Activated CD4-positive, alpha-beta T cell treated with anti-CD3 and anti-CD28 coated beads, Interleukin-2, amount 10 ng/mL, durations not matched to agents 7 days and 5 days (primary cell): ENCODE results near the gene TLN1. TPM values are rescaled to one million over a fixed set of nuclear protein-coding genes. Genes with fewer than 3 reads are reported as not detected.

Experiments
- CTCF ChIA-PET: fragments of 350-600 bp; sonication (Branson Sonifier 250); formaldehyde crosslinking; loops from one replicate; lab custom pipeline; 2021; ENCODE audit warnings: antibody characterized with exemption; lab: Charles Lee
- POLR2A ChIA-PET: fragments of 350-600 bp; sonication (Branson Sonifier 250); formaldehyde crosslinking; loops from one replicate; lab custom pipeline; 2021; ENCODE audit warnings: antibody characterized with exemption; lab: Charles Lee
- DNase-seq: peaks from one replicate; pipeline ENCODE4 v3.0.0-alpha.2; 2020
- H3K27ac Mint-ChIP-seq: one replicate; pipeline ENCODE4 v1.8.0; 2021; ENCODE audit warnings: mild to moderate bottlenecking, moderate library complexity, mixed read lengths
- H3K27me3 Mint-ChIP-seq: one replicate; pipeline ENCODE4 v1.8.0; 2021; ENCODE audit warnings: mixed read lengths
- H3K36me3 Mint-ChIP-seq: one replicate; pipeline ENCODE4 v1.8.0; 2021; ENCODE audit warnings: low read depth, mixed read lengths
- H3K4me1 Mint-ChIP-seq: one replicate; pipeline ENCODE4 v1.8.0; 2021; ENCODE audit warnings: mixed read lengths
- H3K4me3 Mint-ChIP-seq: one replicate; pipeline ENCODE4 v1.8.0; 2021; ENCODE audit warnings: mild to moderate bottlenecking, moderate library complexity, mixed read lengths
- H3K9me3 Mint-ChIP-seq: one replicate; pipeline ENCODE4 v1.8.0; 2021; ENCODE audit warnings: mixed read lengths
- total RNA-seq, 2 experiments: library from RNA; stranded (reverse); gene quantifications; one replicate each; pipeline ENCODE4 v1.2.3, GENCODE V29; 2021

The TLN1 gene
- total RNA-seq, 2 experiments from 2014 or later: 362 to 422 TPM

DNA sequence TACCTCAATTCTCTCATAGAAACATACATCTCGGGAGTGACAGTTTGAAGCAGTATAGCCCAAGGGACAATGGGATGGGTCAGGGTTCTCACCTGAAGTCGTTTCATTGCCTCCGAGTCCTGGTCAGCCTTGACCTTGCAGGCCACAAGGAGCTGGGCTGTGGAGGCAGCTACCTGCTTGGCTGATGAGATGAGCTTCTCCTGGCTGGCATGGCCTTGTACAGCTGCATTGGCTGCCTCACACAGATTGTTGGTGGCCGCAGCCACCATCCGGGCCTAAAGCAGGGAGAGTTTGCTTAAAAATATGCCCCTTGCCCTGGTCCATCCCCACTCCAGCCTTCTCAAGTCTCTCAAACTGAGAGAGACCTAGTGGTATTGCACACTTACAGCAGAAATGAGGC, 33.8 kb downstream of the TLN1 start:
- ChIA-PET CTCF (interaction anchor here (0.9 to 4.3 kb wide), 4 partner anchors 10 to 86 kb away, joined by 3 to 67 read pairs (median 10); no protein-coding TSS in a partner anchor), POLR2A (no interaction called here)
- no peak for DNase-seq
- Mint-ChIP-seq H3K4me1 (peaks cover 5% of the 10 kb centered on the region), H3K4me3 (no peak overlapping the region), H3K9me3 (no peaks in the 10 kb centered on the region), H3K36me3 (peaks cover 25% of the 10 kb centered on the region), H3K27ac (no peak overlapping the region), H3K27me3 (no peaks in the 10 kb centered on the region)

DNA sequence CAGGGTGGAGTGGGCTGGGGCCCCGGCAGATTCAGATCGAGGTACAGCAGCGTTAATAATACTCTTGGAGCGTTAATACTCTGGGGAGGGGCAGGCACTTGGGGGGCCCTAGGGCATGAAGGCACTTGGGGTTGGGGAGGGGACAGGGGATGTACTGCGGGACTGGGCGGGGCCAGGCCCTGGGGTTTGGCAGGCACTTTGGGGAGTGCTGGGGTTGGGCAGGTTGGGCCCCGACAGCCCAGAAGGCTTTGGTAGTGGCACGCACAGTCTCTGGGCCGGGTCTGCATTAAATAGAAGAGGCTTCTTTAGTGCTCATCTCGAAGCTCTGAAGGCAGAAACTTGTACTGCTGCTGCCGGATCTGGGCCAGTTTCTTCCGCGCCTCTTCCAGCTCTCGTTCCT, 34.5 kb downstream of the TLN1 start:
- H3K9me3 Mint-ChIP-seq: no peaks in the 10 kb centered on the region
- ChIA-PET POLR2A (no interaction called here), CTCF (interaction anchor here (1.3 to 4.3 kb wide), 8 partner anchors 9 to 82 kb away, joined by 4 to 67 read pairs (median 13); partner anchors contain the start of genes ARHGEF39, CREB3 and TLN1)
- no peak overlapping the region for H3K4me3 Mint-ChIP-seq
- no peak overlapping the region for H3K27ac Mint-ChIP-seq
- DNase-seq: no peak
- no peaks in the 10 kb centered on the region for H3K27me3 Mint-ChIP-seq
- peaks cover 19% of the 10 kb centered on the region for H3K36me3 Mint-ChIP-seq
- H3K4me1 Mint-ChIP-seq: peaks cover 5% of the 10 kb centered on the region

DNA sequence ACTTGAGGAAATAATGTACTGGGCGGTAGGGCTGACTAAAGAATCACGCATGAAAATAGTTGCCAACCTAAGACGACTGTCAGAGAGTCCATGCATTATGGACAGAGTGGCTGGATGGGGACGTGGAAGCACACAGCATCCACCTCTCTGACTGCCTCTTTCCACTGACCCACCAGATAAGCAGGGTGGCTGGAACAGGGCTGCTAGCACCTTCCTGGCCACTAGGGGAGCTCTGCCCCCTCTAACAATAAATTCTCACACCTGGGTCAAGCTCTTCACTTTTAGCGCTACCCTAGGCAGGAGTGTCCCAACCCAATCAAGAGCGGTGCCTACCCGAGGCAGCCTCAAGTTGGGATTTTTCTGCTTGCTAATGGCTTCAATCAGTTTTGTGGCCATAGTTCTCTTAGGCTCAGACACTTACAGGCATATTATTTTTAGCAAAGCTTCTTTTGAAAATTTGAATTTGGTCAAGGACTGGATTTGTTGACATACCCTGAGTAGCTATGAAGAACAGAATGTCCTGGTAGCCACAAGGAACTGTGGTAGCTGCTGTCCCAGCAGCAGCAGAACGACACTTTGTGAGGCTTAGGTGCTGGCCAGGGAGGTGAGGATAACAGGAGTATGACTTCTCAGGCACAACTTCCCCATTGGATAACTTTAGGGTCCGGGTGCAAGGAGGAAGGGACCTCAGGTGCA, 35.3 kb downstream of the TLN1 start:
- POLR2A ChIA-PET: no interaction called here
- peaks cover 19% of the 10 kb centered on the region for H3K36me3 Mint-ChIP-seq
- no peak overlapping the region for H3K4me3 Mint-ChIP-seq
- DNase-seq: peak; percentile 55
- H3K27me3 Mint-ChIP-seq: no peaks in the 10 kb centered on the region
- no peak overlapping the region for H3K27ac Mint-ChIP-seq
- CTCF ChIA-PET: interaction anchor here (0.6 to 4.3 kb wide), 28 partner anchors 9 to 598 kb away, joined by 3 to 67 read pairs (median 4); partner anchors contain the start of genes ARHGEF39, CCDC107, CREB3 and RMRP
- H3K9me3 Mint-ChIP-seq: no peaks in the 10 kb centered on the region
- peaks cover 9% of the 10 kb centered on the region for H3K4me1 Mint-ChIP-seq

DNA sequence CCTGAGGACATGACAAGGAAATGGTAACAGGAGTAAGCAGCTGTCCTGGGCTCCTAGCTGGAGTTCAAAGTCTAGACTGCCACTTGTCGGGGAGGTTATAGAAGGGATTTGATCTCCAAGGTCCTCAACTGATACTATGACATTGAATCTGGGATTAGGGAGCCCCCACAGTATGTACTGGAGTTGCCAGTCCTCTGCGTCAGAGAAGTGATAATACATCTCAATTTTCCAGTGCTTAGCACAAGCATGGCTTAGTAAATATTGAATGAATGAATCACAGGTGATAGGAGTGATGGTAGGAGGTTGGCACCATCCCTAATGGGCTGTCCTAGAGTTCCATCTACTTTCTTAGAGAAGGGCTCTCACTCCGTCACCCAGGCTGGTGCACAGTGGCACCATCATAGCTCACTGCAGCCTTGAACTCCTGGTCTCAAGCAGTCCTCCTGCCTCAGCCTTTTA, 36.0 kb downstream of the TLN1 start:
- no peak for DNase-seq
- Mint-ChIP-seq H3K27me3 (no peaks in the 10 kb centered on the region), H3K27ac (no peak overlapping the region), H3K4me3 (no peak overlapping the region), H3K4me1 (peaks cover 16% of the 10 kb centered on the region), H3K9me3 (no peaks in the 10 kb centered on the region), H3K36me3 (peaks cover 19% of the 10 kb centered on the region)
- ChIA-PET CTCF (interaction anchor here (0.6 to 4.3 kb wide), 28 partner anchors 8 to 635 kb away, joined by 3 to 67 read pairs (median 5); partner anchors contain the start of genes ARHGEF39, CCDC107, CREB3 and RMRP), POLR2A (no interaction called here)

GRCh38 chr9:35691757-35692301, 40.2 kb downstream of the TLN1 start:
- peak overlapping the region; percentile 79 for H3K4me3 Mint-ChIP-seq
- H3K36me3 Mint-ChIP-seq: peaks cover 7% of the 10 kb centered on the region
- H3K4me1 Mint-ChIP-seq: peaks cover 25% of the 10 kb centered on the region
- no peak overlapping the region for H3K27ac Mint-ChIP-seq
- no peak for DNase-seq
- H3K27me3 Mint-ChIP-seq: no peaks in the 10 kb centered on the region
- H3K9me3 Mint-ChIP-seq: no peaks in the 10 kb centered on the region
- ChIA-PET CTCF (interaction anchor here (0.7 to 1.8 kb wide), 5 partner anchors 12 to 88 kb away, joined by 3 to 4 read pairs (median 4); no protein-coding TSS in a partner anchor), POLR2A (no interaction called here)

DNA sequence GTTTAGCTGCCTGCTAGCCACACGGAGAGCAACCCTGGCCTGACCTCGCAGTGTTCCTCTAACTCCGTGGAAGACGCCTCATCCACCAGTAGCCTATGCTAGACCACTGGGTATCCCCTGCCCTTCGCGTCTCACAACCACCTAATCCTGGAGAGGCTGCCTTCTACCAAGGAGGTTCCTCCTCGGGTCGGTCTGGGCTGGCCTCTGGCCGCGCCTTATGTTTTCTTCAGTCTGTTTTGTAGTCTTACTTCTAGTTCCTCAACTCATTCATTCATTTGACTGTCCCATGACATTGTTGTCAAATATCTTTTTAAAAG, 40.7 kb downstream of the TLN1 start:
- Mint-ChIP-seq H3K36me3 (peaks cover 3% of the 10 kb centered on the region), H3K4me3 (peak overlapping the region; percentile 79), H3K9me3 (no peaks in the 10 kb centered on the region), H3K27me3 (no peaks in the 10 kb centered on the region), H3K27ac (peak overlapping the region; percentile 64), H3K4me1 (peaks cover 22% of the 10 kb centered on the region)
- CTCF ChIA-PET: interaction anchor here (0.7 to 1.8 kb wide), 4 partner anchors 11 to 88 kb away, joined by 3 to 4 read pairs (median 4); no protein-coding TSS in a partner anchor
- DNase-seq: no peak
- POLR2A ChIA-PET: no interaction called here

GRCh38 chr9:35690614-35691333, 41.2 kb downstream of the TLN1 start:
- peak; percentile 43 for DNase-seq

GRCh38 chr9:35690294-35690613, 41.7 kb downstream of the TLN1 start:
- CTCF ChIA-PET: interaction anchor here (1.1 to 1.5 kb wide), 3 partner anchors 15 to 35 kb away, joined by 3 to 4 read pairs (median 4); no protein-coding TSS in a partner anchor
- POLR2A ChIA-PET: no interaction called here
- no peaks in the 10 kb centered on the region for H3K9me3 Mint-ChIP-seq
- no peak overlapping the region for H3K27ac Mint-ChIP-seq
- H3K36me3 Mint-ChIP-seq: no peaks in the 10 kb centered on the region
- no peak for DNase-seq
- H3K4me3 Mint-ChIP-seq: peak overlapping the region; percentile 79
- no peaks in the 10 kb centered on the region for H3K27me3 Mint-ChIP-seq
- H3K4me1 Mint-ChIP-seq: peaks cover 22% of the 10 kb centered on the region

More at GRCh38 chr9:35690614-35691333, 41.2 kb downstream of the TLN1 start:
- Mint-ChIP-seq H3K27me3 (no peaks in the 10 kb centered on the region), H3K4me1 (peaks cover 22% of the 10 kb centered on the region), H3K27ac (peak overlapping the region; percentile 64), H3K36me3 (no peaks in the 10 kb centered on the region), H3K4me3 (peak overlapping the region; percentile 79), H3K9me3 (no peaks in the 10 kb centered on the region)
- ChIA-PET POLR2A (no interaction called here), CTCF (interaction anchor here (0.7 to 1.8 kb wide), 5 partner anchors 15 to 87 kb away, joined by 3 to 4 read pairs (median 4); no protein-coding TSS in a partner anchor)

- H3K9me3 Mint-ChIP-seq: no peaks in the 10 kb centered on the region
- H3K27ac Mint-ChIP-seq: peak within 1 kb of the TSS; percentile 64
- ChIA-PET POLR2A (no interaction called here), CTCF (interaction anchor here (1.1 to 2.6 kb wide), 4 partner anchors 16 to 42 kb away, joined by 3 to 10 read pairs (median 4); no protein-coding TSS in a partner anchor)
- H3K36me3 Mint-ChIP-seq: no peaks in the 10 kb centered on the region
- H3K27me3 Mint-ChIP-seq: no peaks in the 10 kb centered on the region
- H3K4me1 Mint-ChIP-seq: peaks cover 22% of the 10 kb centered on the region
- DNase-seq: no peak
- H3K4me3 Mint-ChIP-seq: peak within 1 kb of the TSS; percentile 79
Measured at GRCh38 chr9:35689542-35690293, 42.3 kb downstream of the TLN1 start, which contains the start of gene TPM2. Gene TPM2 (minus strand): TSS chr9:35689925. CDS start chr9:35689817, 108 bp downstream.

GRCh38 chr9:35688558-35689541, 43.1 kb downstream of the TLN1 start:
- Mint-ChIP-seq H3K27me3 (no peaks in the 10 kb centered on the region), H3K4me1 (peaks cover 22% of the 10 kb centered on the region), H3K4me3 (peak overlapping the region; percentile 59), H3K27ac (no peak overlapping the region), H3K36me3 (no peaks in the 10 kb centered on the region), H3K9me3 (no peaks in the 10 kb centered on the region)
- no peak for DNase-seq
- ChIA-PET POLR2A (interaction anchor here (0.6 kb wide), 1 partner anchor 207 kb away, joined by 3 read pairs; no protein-coding TSS in a partner anchor), CTCF (interaction anchor here (0.7 to 2.6 kb wide), 11 partner anchors 9 to 44 kb away, joined by 3 to 14 read pairs (median 4); partner anchors contain the start of genes ARHGEF39, CCDC107, CREB3 and RMRP)

GRCh38 chr9:35687972-35688557, 43.9 kb downstream of the TLN1 start:
- Mint-ChIP-seq H3K27me3 (no peaks in the 10 kb centered on the region), H3K4me3 (no peak overlapping the region), H3K4me1 (peaks cover 22% of the 10 kb centered on the region), H3K36me3 (no peaks in the 10 kb centered on the region), H3K9me3 (no peaks in the 10 kb centered on the region), H3K27ac (no peak overlapping the region)
- CTCF ChIA-PET: interaction anchor here (0.7 to 2.6 kb wide), 10 partner anchors 8 to 45 kb away, joined by 3 to 14 read pairs (median 4); partner anchors contain the start of genes ARHGEF39, CCDC107, CREB3 and RMRP
- POLR2A ChIA-PET: no interaction called here
- DNase-seq: no peak
